Esophagus mucosa (tissue), 1 donor: ENCODE measurements around the gene CLDN6. TPM values are rescaled to one million over a fixed set of nuclear protein-coding genes. Genes with fewer than 3 reads are reported as not detected.
A peak's percentile ranks its signal among the peaks of the same experiment; 100 is the strongest.

Source experiments
- ATAC-seq: fragments of 200-7000 bp; cut with Tn5 transposase; one replicate; pipeline ENCODE4 v1.9.1; 2020
- total RNA-seq: library from RNA; stranded (reverse); gene quantifications from one replicate; pipeline ENCODE4 v1.2.4, GENCODE V29; 2023
- donor health status: DM: yes; HTN: yes; CAD: no.

CLDN6 gene
- total RNA-seq, 1 donor from 2014 or later = not detected

DNA sequence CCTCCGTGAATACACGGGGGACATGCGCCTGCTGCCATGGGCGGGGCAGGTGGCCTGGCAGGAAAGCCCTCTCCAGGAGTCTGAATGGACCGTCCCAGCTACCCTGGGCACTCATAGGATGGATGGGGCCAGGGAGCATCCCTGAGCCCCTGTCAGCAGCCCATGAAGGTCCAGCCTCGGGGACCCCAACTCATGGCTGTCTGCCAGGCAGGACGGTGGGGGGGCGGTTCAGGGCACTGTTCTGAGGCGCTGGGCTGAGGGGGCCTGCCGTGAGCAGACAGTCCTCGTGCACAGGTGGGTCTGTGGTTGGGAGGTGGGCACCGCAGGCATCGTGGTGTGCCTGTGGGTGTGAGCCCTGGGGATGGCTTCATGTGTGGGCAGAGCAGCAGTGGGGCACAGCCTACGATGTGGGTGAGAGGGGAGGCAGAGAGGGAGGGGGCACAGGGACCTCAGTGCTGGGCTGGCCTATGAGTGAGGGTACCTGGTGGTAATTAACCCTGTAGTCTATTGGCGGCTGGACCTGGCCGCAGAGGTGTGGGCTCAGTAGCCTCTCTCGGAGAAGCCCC is 31.3 kb downstream of the CLDN6 start:
- ATAC-seq = no peak

DNA sequence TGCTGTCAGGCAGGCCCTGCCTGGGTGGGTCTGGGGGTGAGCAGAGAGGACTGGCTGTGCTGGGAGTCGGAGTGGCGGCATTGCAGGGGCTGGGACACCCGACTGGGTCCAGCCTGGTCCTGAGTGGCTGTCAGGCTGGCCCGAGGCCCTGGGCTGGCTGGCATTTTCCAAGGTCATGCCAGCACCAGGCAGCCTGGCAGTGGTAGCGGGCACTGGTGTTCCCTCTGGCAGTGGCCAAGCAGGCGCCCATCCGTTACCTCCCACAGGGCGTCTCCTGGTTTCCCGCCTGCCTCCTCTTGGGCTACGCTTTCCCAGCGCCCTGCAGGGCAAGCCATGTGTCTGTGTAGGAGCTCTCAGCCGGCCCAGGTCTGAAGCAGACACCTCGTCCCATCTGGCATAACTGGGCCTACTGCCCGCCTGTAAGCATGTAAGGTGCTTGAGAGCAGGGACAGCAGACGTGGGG is 32.1 kb downstream of the CLDN6 start:
- peak; percentile 1 for ATAC-seq

DNA sequence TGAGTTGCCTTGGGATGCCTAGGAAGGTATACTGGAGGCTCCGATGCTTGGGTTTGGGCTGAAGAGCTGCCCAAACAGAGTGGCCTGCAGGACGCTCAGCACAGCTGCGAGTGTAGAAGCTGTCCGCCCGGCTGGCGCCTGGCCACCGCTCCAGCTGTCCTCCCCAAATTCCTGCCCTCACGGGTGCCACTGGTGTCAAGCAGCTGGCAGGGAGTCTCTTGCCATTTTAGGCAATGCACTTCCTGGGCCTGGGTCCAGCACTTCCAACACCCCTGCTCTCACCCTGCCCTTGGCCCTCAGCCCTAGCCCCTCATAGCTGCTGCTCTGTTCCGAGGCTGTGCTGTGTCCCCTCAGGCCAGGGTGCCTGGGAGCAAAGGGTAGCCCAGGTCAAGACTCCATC is 32.5 kb downstream of the CLDN6 start:
- no peak for ATAC-seq

DNA sequence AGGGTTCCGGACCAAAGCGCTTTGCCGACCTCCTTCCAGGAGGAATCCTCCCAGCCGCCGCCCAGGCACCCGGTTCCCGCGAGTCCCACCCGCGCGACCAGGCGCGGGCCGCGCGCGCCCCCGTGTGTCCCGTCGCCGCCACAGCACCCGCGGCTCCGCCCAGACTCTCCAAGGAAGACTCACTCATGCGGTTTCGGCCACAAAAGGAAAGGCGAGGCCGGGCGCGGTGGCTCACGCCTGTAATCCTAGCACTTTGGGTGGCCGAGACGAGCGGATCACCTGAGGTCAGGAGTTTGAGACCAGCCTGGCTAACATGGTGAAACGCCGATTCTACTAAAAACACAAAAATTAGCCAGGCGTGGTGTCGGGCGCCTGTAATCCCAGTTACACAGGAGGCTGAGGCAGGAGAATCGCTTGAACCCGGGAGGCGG is 34.3 kb downstream of the CLDN6 start:
- peak; percentile 69 for ATAC-seq

DNA sequence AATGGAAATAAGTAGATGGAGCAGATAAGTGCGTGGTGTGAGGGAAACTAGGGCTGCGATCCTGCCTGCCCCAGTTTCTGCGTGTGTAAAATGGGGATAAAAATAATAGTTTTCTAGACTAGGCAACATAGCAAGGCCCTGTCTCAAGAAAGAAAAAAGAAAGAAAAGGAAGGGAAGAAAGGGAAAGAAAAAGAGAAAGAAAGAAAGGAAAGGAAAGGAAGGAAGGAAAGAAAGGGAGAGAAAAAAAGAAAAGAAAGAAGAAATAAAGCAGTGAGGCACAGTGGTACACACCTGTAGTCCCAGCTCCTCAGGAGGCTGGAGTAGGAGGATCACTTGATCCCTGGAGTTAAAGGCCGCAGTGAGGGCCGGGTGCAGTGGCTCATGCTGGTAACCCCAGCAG is 35.6 kb downstream of the CLDN6 start:
- ATAC-seq = no peak

DNA sequence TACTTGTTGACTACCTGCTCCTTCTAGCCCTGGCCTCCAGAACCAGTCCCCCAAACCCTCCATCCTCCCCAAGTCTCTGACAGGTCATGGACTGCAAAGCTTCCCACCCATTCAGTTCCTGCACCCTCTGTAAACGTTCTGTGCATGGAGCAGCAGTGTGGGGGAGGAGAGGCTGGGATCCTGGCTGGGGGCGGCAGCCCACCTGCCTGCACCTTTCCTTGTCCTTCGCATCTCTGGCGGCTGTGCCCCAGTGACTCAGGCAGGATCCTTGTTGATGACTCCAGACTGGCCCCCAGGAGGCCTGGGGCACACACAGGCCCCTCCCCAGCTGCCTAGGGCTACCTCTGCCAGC is 36.1 kb downstream of the CLDN6 start:
- ATAC-seq = no peak

DNA sequence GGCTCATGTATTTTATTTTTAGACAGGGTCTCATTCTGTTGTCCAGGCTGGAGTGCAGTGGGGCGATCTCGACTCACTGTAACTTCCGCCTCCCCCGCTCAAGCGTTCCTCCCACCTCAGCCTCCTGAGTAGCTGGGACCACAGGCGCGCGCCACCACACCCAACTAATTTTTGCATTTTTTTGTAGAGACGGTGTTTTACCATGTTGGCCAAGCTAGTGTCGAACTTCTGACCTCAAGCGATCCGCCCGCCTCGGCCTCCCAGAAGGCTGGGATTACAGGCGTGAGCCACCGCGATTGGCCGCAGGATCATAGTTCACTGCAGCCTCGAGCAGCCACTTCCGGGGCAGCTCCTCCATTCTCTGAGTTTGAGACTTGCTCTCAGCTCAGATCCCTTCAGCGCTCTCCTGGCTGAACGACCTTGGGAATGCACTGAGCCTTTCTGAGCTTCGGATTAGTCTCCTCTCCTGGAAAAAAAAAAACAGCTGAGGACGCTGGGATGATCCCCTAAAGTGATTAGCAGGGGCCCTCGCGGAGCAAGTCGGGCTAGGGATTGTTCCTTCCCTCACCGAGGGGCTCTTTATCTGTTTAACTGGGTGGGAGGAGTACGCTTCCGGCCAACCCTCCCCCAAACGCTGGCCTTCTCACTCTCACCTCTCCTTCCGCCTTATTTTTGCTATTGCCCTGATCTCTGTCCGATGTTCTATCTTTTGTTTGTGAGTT is 36.6 kb downstream of the CLDN6 start:
- ATAC-seq = no peak

DNA sequence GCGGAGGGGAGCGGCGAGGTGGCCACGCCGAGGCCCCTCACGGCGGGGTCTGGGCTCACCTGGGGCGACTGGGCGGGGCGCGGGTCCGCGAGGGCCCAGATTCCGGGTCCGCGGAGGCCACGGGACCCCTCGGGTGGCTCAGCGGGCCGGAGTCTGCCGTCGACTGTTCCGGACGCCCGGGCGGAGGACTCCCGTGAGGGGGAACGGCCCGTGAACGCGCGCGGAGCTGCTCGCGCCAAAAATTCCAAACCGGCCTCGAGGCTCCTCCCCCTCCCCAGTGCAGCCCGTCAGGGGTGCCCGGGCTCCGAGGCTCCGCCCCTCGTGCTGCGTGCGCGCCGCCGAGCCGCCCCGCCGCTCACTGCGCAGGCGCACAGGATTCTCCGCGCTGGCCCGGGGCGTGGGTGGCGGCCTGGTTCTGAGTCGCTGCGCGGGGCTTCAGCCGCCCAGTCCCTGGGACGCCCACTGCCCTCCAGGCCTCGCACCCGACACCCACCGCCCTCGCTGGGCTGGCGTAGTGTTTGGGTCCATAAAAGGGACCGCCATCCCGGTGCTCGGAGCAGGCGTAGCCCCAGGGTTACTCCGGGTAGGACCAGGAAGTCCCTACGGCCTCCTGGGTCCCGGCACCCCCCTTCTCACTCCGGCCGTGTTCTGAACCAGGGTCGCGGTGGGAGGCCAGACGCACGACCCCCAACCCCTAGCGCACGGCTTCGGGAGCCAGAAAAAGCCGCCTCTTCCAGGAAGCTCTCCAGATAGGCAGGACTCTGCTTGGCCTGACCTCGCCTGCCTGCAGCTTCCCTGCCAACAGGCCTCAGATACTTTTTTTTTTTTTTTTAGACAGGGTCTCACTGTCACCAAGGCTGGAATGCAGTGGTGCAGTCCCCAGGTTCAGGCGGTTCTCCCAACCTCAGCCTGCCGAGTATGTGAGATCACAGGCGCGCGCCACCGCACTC is 37.5 kb downstream of the CLDN6 start, which contains the start of gene PKMYT1:
Gene PKMYT1 (minus strand): TSS at position 220 of the 950 bp plus-strand sequence. CDS start 789 bp downstream, outside the sequence.
- peak; percentile 84 for ATAC-seq

DNA sequence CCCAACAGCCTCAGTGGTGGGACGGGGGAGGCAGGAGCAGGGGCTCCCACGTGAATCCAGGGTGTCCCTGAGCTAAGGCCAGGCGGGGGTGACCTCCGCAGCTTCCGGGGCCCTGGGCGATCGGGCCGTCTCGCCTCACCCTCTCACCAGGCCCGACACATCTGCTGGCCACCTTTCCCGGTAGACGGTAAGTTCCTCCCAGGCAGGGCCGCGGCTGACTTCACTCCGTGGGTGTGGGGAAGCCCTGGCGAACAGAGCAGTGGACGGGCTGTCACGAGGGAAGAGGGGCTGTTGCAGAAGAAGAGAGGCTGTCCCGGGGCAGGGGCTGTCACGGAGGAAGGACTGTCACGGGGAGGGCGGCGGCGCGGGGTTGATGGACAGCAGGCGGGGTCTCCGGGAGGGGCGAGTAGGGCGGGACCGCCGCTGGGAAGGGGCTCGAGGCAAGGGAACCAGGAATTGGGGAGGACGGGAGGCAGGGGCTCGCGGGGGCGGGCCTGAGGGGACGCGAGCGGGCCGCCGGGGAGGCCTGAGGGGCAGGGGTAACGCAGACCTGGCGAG is 38.2 kb downstream of the CLDN6 start:
- peak; percentile 3 for ATAC-seq

DNA sequence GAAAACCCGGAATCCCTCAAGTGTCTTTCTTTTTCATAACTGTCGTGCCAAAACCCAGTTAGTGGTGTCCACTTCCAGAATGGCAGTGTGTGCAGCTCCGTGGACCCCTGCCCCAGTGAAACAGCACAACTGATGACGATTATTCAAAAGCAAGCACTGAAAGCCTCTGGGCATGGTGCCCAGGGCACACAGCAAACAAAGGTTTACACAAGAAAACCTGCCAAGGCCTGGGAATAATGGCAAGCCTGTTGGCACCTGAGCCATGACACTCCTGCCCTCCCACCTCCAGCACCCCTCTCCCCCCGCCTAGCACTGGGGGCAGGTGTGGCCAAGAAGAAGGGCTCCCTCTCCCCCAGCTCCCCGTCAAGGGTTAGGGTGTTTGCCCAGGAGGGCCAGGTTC is 40.5 kb downstream of the CLDN6 start:
- no peak for ATAC-seq

DNA sequence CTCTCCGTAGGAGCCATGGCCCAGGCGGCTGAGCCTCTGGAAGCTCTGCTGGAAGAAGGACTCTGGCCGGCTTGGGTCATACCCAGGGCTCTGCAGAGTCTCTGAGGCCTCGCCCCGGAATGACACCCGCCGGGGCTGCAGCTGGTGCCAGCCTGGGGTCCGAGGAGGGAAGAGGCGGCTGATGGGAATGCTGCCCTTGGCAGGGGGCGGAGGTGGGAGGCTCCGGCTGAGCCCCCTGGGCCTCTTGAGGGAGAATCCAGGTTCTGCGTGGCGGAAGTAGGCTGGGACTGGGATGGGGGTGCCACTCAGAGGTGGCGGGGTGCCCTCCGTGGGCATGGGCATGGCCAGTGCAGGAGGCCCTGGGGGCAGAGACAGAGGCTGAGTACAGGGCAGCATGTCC is 41.3 kb downstream of the CLDN6 start:
- no peak for ATAC-seq

DNA sequence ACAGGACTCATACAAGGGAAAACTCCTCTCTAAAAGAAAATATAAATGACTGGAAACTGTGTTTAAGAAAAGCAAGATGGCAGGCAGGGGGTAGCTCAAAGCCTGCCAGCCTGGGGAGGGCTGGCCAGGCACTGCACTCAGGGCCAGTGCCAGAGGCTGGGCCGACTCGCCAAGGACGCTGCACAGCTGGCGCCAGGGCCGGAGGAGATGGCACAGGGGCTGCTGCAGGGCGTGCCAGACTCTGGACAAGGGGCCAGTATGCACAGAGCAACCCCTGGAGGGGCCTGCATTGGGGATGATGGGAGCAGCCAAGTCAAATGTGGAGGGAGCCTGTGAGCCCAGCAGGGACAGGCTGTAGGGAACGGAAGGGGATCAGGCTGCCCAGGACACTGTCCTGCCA is 41.8 kb downstream of the CLDN6 start:
- ATAC-seq = no peak

DNA sequence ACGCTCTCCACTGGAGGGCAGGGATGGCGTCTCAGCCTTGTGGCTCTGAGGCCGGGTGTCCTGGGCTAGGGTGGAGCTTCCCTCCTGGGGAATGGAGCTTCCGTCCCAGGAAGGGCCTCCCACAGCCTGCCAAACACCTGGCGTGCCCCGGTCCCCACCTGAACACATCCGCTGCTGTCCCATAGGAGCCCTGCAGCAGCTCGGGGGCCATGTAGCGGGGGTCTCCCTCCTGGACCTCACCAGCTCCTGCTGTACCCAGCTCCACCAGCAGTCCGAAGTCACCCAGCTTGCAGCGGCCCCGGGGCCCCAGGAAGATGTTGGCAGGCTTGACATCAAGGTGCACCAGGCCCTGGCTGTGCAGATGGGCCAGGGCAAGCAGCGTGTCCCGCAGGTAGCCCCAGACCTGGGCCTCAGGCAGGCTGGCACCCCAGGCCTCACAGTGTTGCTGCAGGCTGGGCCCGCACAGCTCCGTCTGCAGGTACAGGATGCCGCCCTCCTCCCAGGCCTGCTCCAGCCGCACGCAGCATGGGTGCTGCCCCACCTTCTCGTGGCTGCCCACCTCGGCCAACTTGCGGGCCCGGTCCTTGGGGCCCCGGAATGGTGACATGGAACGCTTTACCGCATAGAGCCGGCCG is 42.7 kb downstream of the CLDN6 start:
- no peak for ATAC-seq

DNA sequence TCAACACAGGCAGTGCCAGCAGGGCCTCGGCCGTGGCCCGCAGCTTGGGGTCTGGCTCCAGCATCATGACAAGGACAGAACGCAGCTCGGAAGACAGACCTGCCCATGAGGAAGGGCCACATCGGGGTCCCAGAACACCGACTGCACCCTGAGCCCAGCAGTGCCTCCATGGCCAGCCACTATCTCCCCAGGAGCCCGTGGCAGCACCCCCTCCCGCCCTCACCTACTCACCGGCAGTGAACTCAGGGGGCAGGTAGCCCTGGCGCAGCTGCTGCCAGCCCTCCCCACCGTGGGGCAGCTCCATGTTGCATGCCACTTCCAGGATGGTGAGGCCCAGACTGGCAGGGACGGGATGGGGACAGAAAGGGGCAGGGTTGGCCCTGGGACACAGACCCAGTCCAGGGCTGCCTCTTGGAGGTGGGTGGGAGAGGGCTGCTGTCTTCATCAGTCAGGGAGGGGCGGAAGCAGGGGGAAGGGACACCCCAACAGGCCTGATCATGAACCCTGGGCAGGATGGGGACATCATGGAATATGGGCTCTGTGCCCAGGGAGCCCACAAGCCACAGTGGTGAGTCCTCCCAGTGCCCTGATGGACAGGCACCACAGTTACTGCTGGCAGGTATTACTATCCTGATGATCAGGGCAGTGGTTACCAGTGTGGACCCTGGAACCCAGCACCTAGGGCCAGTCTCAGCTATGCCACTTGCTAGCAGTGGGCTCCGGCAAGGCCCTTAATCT is 43.5 kb downstream of the CLDN6 start:
- no peak for ATAC-seq

DNA sequence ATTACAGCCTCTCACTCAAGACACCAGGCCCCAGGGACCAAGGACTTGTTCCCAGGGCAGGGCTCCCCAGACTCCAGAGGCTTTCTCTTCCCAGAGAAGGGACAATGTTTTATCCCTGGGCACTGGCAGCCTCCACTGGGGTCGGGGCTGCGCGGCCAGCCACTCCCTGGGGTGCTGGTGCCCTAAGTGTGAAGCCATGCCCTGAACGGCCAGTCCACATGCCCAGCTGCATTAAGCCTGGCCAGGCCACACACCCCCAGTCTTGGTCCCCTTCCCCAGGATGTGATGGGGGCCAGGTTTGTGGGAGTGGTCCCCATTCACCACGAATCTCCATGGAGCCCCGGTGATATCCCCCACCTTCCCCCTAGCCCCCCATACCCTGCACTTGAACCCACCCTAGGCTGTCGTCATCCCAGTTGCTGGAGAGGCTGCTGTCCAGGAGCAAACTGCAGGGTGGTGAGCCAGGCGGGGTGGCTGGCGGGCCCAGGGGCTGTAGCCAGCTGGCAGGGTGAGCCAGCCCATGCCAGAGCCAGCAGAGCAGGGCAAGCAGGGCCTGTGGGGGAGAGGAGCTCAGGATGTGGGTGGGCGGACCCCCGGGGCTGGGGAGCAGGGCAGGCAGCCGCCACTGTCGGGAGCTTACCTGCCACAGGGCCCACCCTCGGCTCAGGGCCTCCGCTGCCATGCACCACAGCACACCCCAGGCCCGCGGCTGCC is 44.2 kb downstream of the CLDN6 start:
- ATAC-seq = no peak

DNA sequence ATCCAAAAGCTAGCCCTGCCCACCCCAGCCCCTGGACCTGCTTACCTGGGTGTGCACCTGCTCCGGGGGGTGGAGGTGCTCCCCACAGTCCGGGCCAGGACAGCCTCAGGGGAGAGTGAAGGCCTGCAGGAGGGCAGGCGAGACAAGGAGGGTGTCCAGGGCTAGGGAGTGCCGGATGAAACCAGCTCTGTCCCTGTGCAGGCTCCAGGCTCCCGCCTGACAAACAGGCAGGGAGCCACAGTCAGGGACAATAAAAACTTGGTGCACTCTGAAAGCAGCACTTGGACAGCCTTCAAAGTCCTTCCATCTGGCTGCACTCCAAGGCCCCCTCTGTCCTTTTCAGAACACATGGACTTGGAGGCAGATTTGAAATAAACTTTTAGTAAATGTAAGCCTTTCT is 44.9 kb downstream of the CLDN6 start:
- no peak for ATAC-seq

DNA sequence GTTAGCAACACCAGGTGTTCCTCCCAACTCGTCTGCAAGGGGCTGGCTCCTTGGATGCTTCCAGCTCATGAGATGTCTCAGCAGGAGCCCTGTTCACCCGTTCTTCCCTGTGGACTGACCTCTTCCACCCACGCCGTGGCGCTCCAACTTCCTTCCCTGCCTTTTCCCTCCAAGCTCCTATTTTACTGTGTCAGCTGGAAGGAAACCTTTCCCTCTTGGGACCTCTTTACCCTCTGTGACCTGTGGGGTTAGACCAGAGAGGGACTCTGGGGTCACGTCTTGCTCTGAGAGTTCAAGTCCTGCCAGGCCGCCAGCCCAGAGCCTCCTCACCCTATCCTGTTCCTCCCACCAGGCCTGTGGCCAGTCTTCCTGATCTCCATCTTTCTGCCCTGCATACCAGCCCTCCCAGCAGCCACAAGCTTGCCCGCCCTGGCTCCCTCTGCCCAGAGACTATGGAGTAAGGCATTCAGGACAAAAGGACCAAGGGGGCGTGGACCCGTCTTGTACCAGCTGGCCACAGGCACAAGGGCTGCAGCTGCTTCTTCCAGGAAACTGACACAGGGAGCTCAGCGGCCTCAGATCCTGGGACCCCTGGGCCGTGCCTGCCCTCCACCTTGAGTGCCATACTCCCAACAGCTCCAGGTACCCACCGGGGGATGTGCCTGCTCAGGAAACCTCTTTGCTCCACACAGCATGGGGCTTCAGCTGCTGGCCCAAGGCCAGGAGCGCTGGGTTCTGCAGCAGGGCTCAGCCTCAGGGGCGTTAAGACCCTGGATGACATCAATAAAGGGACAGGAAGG is 45.8 kb downstream of the CLDN6 start:
- ATAC-seq = no peak

DNA sequence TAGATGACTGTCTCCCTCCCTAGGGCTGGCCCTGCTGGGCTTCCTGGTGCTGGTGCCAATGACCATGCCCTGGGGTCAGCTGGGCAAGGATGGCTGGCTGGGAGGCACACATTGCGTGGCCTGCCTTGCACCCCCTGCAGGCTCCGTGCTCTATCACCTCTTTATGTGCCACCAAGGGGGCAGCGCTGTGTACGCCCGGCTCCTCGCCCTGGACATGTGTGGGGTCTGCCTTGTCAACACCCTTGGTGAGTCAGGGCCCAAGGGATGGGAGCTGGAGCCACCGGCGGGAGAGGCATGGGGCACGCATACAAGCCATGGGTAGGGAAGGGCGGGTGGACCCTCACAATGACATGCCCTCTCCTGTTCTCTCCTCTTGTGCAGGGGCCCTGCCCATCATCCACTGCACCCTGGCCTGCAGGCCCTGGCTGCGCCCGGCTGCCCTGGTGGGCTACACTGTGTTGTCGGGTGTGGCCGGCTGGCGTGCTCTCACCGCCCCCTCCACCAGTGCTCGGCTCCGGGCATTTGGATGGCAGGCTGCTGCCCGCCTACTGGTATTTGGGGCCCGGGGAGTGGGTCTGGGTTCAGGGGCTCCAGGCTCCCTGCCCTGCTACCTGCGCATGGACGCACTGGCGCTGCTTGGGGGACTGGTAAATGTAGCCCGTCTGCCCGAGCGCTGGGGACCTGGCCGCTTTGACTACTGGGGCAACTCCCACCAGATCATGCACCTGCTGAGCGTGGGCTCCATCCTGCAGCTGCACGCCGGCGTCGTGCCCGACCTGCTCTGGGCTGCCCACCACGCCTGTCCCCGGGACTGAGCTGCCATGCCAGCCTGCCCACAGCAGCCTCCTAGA is 46.6 kb downstream of the CLDN6 start:
- no peak for ATAC-seq

DNA sequence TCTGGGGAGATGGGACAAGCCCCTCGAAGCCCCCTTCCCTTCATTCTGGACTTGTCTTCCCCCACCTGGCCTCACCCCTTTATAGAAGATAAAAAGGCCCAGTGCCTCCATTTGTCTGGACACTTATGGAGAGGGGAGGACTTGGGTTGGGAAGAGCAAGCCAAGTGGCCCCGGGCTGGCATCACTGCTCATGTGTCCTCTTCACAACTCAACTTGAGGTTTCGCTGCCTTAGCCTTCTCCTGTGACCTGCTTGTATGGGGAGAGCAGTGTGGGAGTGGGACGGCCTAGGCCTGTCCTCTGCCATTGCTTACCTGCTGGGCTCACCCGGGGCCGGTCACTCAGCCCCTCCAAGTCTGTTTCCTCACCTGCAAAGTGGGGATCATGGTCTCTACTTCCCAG is 47.4 kb downstream of the CLDN6 start:
- ATAC-seq = no peak
